DND-41 (cell line): ENCODE data around the gene GAA.

ENCODE experiments used
- ATAC-seq: fragments of 200-7000 bp; cut with Tn5 transposase; 3 replicates; pipeline ENCODE4 v1.9.1; 2021; ENCODE audit warnings: low read depth; ENCODE audit not compliant: insufficient read depth
- DNase-seq: peaks from one replicate; pipeline ENCODE4 v3.0.0-alpha.2; 2020
- H2AFZ ChIP-seq: 2 replicates; pipeline ENCODE4 v1.6.0; 2012; ENCODE audit warnings: low read depth, low read length
- H3K27ac ChIP-seq: 2 replicates; pipeline ENCODE4 v1.5.1; 2012; ENCODE audit warnings: low read length, inconsistent platforms
- H3K27me3 ChIP-seq: fragments of 200-600 bp; sonication (generic); 2 replicates; pipeline ENCODE4 v1.6.0; 2012; ENCODE audit warnings: low read length, mild to moderate bottlenecking, inconsistent platforms; ENCODE audit not compliant: insufficient read depth, poor library complexity
- H3K36me3 ChIP-seq: 2 replicates; pipeline ENCODE4 v1.5.1; 2012; ENCODE audit warnings: low read length, inconsistent platforms; ENCODE audit not compliant: insufficient read depth
- H3K4me1 ChIP-seq: 2 replicates; pipeline ENCODE4 v1.5.1; 2012; ENCODE audit warnings: mild to moderate bottlenecking, low read length; ENCODE audit not compliant: insufficient read depth
- H3K4me2 ChIP-seq: 2 replicates; pipeline ENCODE4 v1.6.0; 2012; ENCODE audit warnings: mild to moderate bottlenecking, moderate library complexity, low read length, inconsistent platforms; ENCODE audit not compliant: insufficient read depth
- H3K4me3 ChIP-seq, 2 experiments: fragments of 200-600 bp in 1 of 2; shearing (Covaris generic) in 1 of 2; 2 replicates each; pipeline ENCODE4 v1.5.1; 2012 to 2016; ENCODE audit warnings: inconsistent platforms in 2 of 2, low read length in 2 of 2, mild to moderate bottlenecking in 2 of 2, low read depth in 1 of 2, moderate library complexity in 1 of 2
- H3K79me2 ChIP-seq: 2 replicates; pipeline ENCODE4 v1.6.0; 2012; ENCODE audit warnings: low read length, inconsistent platforms; ENCODE audit not compliant: insufficient read depth
- H3K9ac ChIP-seq: 2 replicates; pipeline ENCODE4 v1.6.0; 2012; ENCODE audit warnings: low read depth, mild to moderate bottlenecking, inconsistent platforms, low read length, moderate library complexity
- H3K9me3 ChIP-seq: 2 replicates; pipeline ENCODE4 v1.5.1; 2012; ENCODE audit warnings: low read length, moderate library complexity, mild to moderate bottlenecking, inconsistent platforms; ENCODE audit not compliant: insufficient read depth, severe bottlenecking
- H4K20me1 ChIP-seq: 2 replicates; pipeline ENCODE4 v1.6.0; 2012; ENCODE audit warnings: low read length; ENCODE audit not compliant: insufficient read depth
- CTCF ChIP-seq: IDR thresholded peaks from 2 replicates; pipeline ENCODE4 v1.5.1; 2012; ENCODE audit warnings: borderline replicate concordance, low read length, moderate library complexity, mild to moderate bottlenecking; ENCODE audit not compliant: poor library complexity, severe bottlenecking; ENCODE audit errors: extremely low read depth
- EZH2 ChIP-seq: IDR thresholded peaks from 3 replicates; pipeline ENCODE4 v1.6.1; 2012; ENCODE audit warnings: borderline replicate concordance, low read depth, mild to moderate bottlenecking, moderate library complexity, low read length, inconsistent platforms; ENCODE audit not compliant: severe bottlenecking

Gene GAA

GRCh38 chr17:80142929-80143328 is 41.5 kb downstream of the GAA start:
- TF ChIP-seq CTCF: no peak
- no peak for TF ChIP-seq EZH2
- Histone ChIP-seq H4K20me1 (peaks cover 55% of the 10 kb centered on the region), H3K4me3 (no peak overlapping the region), H3K4me2 (peak overlapping the region; percentile 37; the same call in 1 of the 2 replicates), H3K27ac (no peak overlapping the region), H3K9me3 (no peaks in the 10 kb centered on the region), H3K27me3 (no peaks in the 10 kb centered on the region), H2AFZ (no peak overlapping the region), H3K4me1 (peaks cover 37% of the 10 kb centered on the region), H3K9ac (no peak overlapping the region), H3K79me2 (peaks cover 62% of the 10 kb centered on the region), H3K36me3 (peaks cover 78% of the 10 kb centered on the region)
- DNase-seq (no peak), ATAC-seq (no peak)

- ATAC-seq (no peak), DNase-seq (no peak)
- Histone ChIP-seq H4K20me1 (peaks cover 48% of the 10 kb centered on the region), H3K9me3 (no peaks in the 10 kb centered on the region), H3K4me1 (peaks cover 52% of the 10 kb centered on the region), H3K79me2 (peaks cover 70% of the 10 kb centered on the region), H3K27me3 (no peaks in the 10 kb centered on the region), H3K4me3 (peak overlapping the region; percentile 74 to 91; a peak in 3 of 4 replicates), H3K27ac (peak overlapping the region; percentile 82), H2AFZ (no peak overlapping the region), H3K36me3 (peaks cover 54% of the 10 kb centered on the region), H3K9ac (peak overlapping the region; percentile 89), H3K4me2 (peak overlapping the region; percentile 88)
- TF ChIP-seq CTCF (no peak), EZH2 (no peak)
Measured at GRCh38 chr17:80145076-80146075, 44.0 kb downstream of the GAA start.

- Histone ChIP-seq H3K27me3 (no peaks in the 10 kb centered on the region), H3K36me3 (peaks cover 44% of the 10 kb centered on the region), H3K4me3 (peak overlapping the region; percentile 74 to 91), H3K9ac (peak overlapping the region; percentile 89), H3K9me3 (no peaks in the 10 kb centered on the region), H4K20me1 (peaks cover 49% of the 10 kb centered on the region), H2AFZ (peak overlapping the region; percentile 79), H3K27ac (peak overlapping the region; percentile 82), H3K79me2 (peaks cover 70% of the 10 kb centered on the region), H3K4me2 (peak overlapping the region; percentile 88), H3K4me1 (peaks cover 52% of the 10 kb centered on the region)
- DNase-seq (peak; percentile 31), ATAC-seq (peak; percentile 7; the same call in 1 of the 3 replicates)
- TF ChIP-seq CTCF (no peak), EZH2 (no peak)
Measured at GRCh38 chr17:80146121-80147034, 45.0 kb downstream of the GAA start.
